ENCODE results near the gene CD84. TPM values are rescaled to one million over a fixed set of nuclear protein-coding genes. Genes with fewer than 3 reads are reported as not detected.
A peak's percentile ranks its signal among the peaks of the same experiment; 100 is the strongest.
"Not testable (repeated sequence)": the region's sequence is repeated elsewhere in the genome, so short reads cannot be mapped to it uniquely, and the experiment has no call there.

CD84 gene
- total RNA-seq, 6 experiments from 2014 or later = 2.4 to 11.1 (median 3.4) TPM

DNA sequence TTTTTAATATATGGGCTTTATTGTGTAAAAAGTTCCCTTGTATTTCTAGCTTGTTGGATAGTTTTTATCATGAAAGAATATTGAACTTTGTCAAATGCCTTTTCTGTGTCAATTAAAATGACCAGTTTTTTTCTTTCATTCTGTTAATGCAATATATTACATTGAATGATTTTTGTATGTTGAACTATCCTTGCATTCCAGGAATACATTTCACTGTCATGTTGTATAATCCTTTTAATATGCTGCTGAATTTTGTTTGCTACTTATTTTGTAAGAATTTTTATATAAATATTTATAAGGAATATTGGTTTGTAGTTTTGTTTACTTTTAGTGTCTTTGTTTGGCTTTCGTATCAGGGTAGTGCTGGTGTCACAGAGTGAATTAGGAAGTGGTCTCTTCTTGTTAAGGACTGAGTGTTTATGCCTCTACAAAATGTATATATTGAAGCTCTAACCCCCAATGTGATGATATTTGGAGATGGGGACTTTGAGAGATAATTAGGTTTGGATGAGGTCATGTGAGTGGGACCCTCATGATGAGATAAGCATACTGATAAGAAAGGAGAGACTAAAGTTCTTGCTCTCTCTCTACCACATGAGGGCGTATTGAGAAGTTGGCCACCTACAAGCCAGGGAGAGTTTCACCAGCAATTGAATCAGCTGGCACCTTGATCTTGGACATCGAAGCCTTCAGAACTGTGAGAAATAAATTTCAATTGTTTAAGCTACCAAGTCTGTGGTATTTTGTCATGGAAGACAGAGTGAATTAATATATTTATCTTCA lies 44.3 kb downstream of the CD84 start:
- no peak for ATAC-seq
- H3K4me3 ChIP-seq = no peak overlapping the region
- peaks cover 0 to 16% (median 9%) of the 10 kb centered on the region in 4 donors for H3K4me1 ChIP-seq
- H3K9me3 ChIP-seq = peaks cover 0 to 10% (median under 1%) of the 10 kb centered on the region in 4 donors
- H3K27ac ChIP-seq = no peak overlapping the region
- 69% methylated on average over 3 of the region's 3 CpGs for WGBS (ENCODE audit: insufficient coverage, low coverage, low lambda C conversion rate, missing lambda C conversion rate)
- H3K27me3 ChIP-seq = no peaks in the 10 kb centered on the region
- intact Hi-C loops (cut with DNase I) = no loop called here
- TF ChIP-seq POLR2A (IDR thresholded peaks at IDR 0.05) = no peak
- TF ChIP-seq, protein P1, sequence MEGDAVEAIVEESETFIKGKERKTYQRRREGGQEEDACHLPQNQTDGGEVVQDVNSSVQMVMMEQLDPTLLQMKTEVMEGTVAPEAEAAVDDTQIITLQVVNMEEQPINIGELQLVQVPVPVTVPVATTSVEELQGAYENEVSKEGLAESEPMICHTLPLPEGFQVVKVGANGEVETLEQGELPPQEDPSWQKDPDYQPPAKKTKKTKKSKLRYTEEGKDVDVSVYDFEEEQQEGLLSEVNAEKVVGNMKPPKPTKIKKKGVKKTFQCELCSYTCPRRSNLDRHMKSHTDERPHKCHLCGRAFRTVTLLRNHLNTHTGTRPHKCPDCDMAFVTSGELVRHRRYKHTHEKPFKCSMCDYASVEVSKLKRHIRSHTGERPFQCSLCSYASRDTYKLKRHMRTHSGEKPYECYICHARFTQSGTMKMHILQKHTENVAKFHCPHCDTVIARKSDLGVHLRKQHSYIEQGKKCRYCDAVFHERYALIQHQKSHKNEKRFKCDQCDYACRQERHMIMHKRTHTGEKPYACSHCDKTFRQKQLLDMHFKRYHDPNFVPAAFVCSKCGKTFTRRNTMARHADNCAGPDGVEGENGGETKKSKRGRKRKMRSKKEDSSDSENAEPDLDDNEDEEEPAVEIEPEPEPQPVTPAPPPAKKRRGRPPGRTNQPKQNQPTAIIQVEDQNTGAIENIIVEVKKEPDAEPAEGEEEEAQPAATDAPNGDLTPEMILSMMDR (IDR thresholded peaks at IDR 0.05) = no peak
- DNase-seq = no peak
- H3K36me3 ChIP-seq = no peaks in the 10 kb centered on the region

DNA sequence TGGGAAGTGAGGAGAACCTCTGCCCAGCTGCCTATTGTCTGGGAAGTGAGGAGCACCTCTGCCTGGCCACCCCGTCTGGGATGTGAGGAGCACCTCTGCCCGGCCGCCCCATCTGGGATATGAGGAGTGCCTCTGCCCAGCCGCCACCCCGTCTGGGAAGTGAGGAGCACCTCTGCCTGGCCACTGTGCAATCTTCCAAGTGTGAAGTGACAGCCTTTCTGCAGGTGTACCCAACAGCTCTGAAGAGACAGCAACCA lies 46.8 kb downstream of the CD84 start:
- H3K27ac ChIP-seq; H3K4me1 ChIP-seq; DNase-seq; H3K4me3 ChIP-seq; H3K36me3 ChIP-seq; intact Hi-C loops (cut with DNase I); H3K9me3 ChIP-seq; H3K27me3 ChIP-seq; ATAC-seq: not testable (repeated sequence)
- no CpG with 5 or more reads among the region's 5 CpGs for WGBS (ENCODE audit: insufficient coverage, low coverage, low lambda C conversion rate, missing lambda C conversion rate)

DNA sequence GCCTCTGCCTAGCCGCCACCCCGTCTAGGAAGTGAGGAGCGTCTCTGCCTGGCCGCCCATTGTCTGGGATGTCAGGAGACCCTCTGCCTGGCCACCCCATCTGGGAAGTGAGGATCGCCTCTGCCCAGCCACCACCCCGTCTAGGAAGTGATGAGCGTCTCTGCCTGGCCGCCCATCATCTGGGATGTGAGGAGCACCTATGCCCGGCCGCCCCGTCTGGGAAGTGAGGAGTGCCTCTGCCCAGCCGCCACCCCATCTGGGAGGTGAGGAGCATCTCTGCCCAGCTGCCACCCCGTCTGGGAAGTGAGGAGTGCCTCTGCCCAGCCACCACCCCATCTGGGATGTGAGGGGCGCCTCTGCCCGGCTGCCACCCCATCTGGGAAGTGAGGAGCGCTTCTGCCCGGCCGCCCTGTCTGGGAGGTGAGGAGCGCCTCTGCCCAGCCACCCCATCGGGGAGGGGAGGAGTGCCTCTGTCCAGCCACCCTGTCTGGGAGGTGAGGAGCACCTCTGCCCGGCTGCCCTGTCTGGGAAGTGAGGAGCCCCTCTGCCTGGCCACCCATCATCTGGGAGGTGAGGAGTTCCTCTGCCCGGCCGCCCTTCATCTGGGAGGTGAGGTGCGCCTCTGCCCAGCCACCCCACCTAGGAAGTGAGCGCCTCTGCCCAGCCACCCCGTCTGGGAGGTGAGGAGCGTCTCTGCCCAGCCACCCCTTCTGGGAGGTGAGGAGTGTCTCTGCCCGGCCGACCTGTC lies 47.3 kb downstream of the CD84 start:
- intact Hi-C loops (cut with DNase I); H3K9me3 ChIP-seq; H3K36me3 ChIP-seq; H3K4me3 ChIP-seq; H3K27me3 ChIP-seq; ATAC-seq; H3K4me1 ChIP-seq; DNase-seq; H3K27ac ChIP-seq: not testable (repeated sequence)
- no CpG with 5 or more reads among the region's 29 CpGs for WGBS (ENCODE audit: insufficient coverage, low coverage, low lambda C conversion rate, missing lambda C conversion rate)

DNA sequence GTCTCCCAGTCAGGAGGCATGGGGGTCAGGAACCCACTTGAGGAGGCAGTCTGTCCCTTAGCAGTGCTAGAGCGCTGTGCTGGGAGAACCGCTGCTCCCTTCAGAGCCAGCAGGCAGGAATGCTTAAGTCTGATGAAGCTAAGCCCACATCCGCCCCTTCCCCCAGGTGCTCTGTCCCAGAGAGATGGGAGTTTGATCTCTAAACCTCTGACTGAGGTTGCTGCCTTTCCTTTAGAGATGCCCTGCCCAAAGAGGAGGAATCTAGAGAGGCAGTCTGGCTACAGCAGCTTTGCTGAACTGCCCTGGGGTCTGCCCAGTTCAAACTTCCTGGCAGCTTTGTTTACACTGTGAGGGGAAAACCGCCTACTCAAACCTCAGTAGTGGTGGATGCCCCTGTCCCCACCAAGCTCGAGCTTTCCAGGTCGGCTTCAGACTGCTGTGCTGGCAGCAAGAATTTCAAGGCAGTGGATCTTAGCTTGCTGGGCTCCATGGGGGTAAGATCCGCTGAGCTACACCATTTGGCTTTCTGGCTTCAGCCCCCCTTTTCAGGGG lies 49.8 kb downstream of the CD84 start:
- H3K36me3 ChIP-seq; H3K9me3 ChIP-seq; H3K4me1 ChIP-seq; intact Hi-C loops (cut with DNase I); H3K4me3 ChIP-seq; H3K27ac ChIP-seq; DNase-seq; H3K27me3 ChIP-seq; ATAC-seq: not testable (repeated sequence)
- 40% methylated on average over 3 of the region's 7 CpGs for WGBS (ENCODE audit: insufficient coverage, low coverage, low lambda C conversion rate, missing lambda C conversion rate)

DNA sequence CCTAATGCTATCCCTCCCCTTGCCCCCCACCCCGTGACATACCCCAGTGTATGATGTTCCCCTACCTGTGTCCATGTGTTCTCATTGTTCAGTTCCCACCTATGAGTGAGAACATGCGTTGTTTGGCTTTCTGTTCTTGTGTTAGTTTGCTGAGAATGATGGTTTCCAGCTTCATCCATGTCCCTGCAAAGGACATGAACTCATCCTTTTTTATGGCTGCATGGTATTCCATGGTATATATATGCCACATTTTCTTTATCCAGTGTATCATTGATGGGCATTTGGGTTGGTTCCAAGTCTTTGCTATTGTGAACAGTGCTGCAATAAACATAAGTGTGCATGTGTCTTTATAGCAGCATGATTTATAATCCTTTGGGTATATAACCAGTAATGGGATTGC lies 55.5 kb downstream of the CD84 start:
- intact Hi-C loops (cut with DNase I); DNase-seq; H3K36me3 ChIP-seq; H3K9me3 ChIP-seq; H3K27ac ChIP-seq; H3K4me1 ChIP-seq; H3K27me3 ChIP-seq; H3K4me3 ChIP-seq; ATAC-seq: not testable (repeated sequence)
- WGBS (ENCODE audit: insufficient coverage, low coverage, low lambda C conversion rate, missing lambda C conversion rate) = 80% methylated on average over 2 of the region's 2 CpGs

DNA sequence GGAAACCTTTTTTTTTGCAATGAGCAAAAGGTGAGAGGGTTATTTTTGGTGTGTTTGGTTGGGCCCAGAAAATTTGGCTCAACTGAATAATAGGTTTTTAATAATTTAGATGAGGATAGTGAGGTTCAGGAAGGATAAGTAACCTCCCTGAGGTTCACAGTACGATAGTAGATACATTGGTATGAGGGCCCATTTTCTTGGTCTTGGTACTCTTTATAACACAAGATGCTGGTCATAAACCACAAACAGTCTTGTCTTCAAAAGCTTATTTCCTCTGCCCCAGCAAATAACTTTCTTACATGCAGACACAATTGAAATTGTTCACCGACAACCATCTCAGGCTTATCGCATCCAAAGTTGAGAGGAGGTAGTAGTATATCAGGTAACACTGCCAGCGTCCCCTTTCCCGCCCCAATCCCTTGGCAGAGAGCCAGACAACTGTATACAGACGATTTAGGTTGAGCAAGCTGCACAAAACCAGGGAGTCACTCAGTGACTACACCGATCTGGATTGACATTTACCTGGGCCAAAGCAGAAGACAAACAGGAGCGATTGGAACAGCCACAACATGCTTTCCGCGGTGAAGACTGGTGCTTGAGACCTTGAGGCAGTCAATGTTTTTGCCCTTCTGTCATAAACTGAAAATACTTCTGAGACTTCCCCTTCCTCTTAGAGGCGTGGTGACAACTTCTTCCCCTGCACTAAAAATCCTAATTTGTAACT lies 56.5 kb downstream of the CD84 start, which contains the start of gene SLAMF6:
TSS of gene SLAMF6 (minus strand) at position 634 of the 724 bp plus-strand sequence. CDS start at position 571, 63 bp downstream.
- 62% methylated on average over 10 of the region's 11 CpGs for WGBS (ENCODE audit: insufficient coverage, low coverage, low lambda C conversion rate, missing lambda C conversion rate)
- Histone ChIP-seq H3K4me1 (no peaks in the 10 kb centered on the region), H3K36me3 (no peaks in the 10 kb centered on the region), H3K27ac (no peak within 1 kb of the TSS), H3K9me3 (no peaks in the 10 kb centered on the region), H3K4me3 (no peak within 1 kb of the TSS), H3K27me3 (no peaks in the 10 kb centered on the region)
- TF ChIP-seq, protein P1 (IDR thresholded peaks at IDR 0.05) = no peak
- no peak for TF ChIP-seq POLR2A (IDR thresholded peaks at IDR 0.05)
- ATAC-seq = peak in 3 of 4 donors; percentile 32 to 54 (median 37)
- DNase-seq = no peak
- intact Hi-C loops (cut with DNase I) = no loop called here

Data from right lobe of liver (tissue), 6 donors.